ENCODE data around the gene APPL2. TPM values are rescaled to one million over a fixed set of nuclear protein-coding genes. Genes with fewer than 3 reads are reported as not detected.

Gene APPL2
- total and polyA plus RNA-seq, 2 of the 13 experiments (the other 11 are each of a cell fraction or from before 2014, with no cell fraction given): 9.9 to 11.1 TPM

- TF ChIP-seq ZIK1 (CRISPR knock-in tag; IDR thresholded peaks at IDR 0.05; ENCODE audit: borderline replicate concordance, low read depth) (no peak), RARA (CRISPR knock-in tag; IDR thresholded peaks at IDR 0.05) (no peak)
Observed at GRCh38 chr12:105168006-105168405, 68.0 kb downstream of the APPL2 start (continued).

GRCh38 chr12:105167346-105167745 is 68.6 kb downstream of the APPL2 start:
- H3K4me2 ChIP-seq (ENCODE audit: low read depth, low read length): no peak overlapping the region
- H4K20me1 ChIP-seq (ENCODE audit: insufficient read depth, low read length): no peaks in the 10 kb centered on the region
- in situ Hi-C loops (cut with HindIII; ENCODE audit: extremely low pct_ligation_motif_present, low pct_unique_long_range_greater_than_20kb) (no loop called here), intact Hi-C loops (cut with micrococcal nuclease; ENCODE audit: unreplicated experiment) (no loop called here)
- CTCF ChIA-PET (ENCODE audit: low intra/inter-chr PET ratio, low total read pairs): no interaction called here
- no peaks in the 10 kb centered on the region for H3K4me1 ChIP-seq (ENCODE audit: insufficient read depth, low read length)
- H3K9ac ChIP-seq (ENCODE audit: insufficient read depth, low read depth, low read length): no peak overlapping the region
- ATAC-seq (no peak), FAIRE-seq (no peak), DNase-seq (ENCODE audit: low spot score) (no peak)
- no peaks in the 10 kb centered on the region for H3K9me3 ChIP-seq (ENCODE audit: low read length)
- no peak overlapping the region for H3K4me3 ChIP-seq (replicated peaks in 1 of 3; ENCODE audit: insufficient read depth in 1 of 3, low read depth in 2 of 3, low read length in 3 of 3)
- H3K27me3 ChIP-seq (ENCODE audit: control insufficient read depth in 1 of 2, insufficient read depth in 2 of 2, low read length in 2 of 2): no peaks in the 10 kb centered on the region
- H3K79me2 ChIP-seq (ENCODE audit: insufficient read depth, low read length): no peaks in the 10 kb centered on the region
- no peak overlapping the region for H2AFZ ChIP-seq (ENCODE audit: low read length)
- H3K27ac ChIP-seq (ENCODE audit: extremely low read length, insufficient read depth, low read length): no peak overlapping the region
- peaks cover 6 to 34% of the 10 kb centered on the region in 2 experiments for H3K36me3 ChIP-seq (replicated peaks in 1 of 2; ENCODE audit: control insufficient read depth in 1 of 2, insufficient read depth in 2 of 2, low read length in 2 of 2)
- no TSS peak for BruUV-seq (replicated peaks)
- POLR2A ChIA-PET: no interaction called here
- TF ChIP-seq ZNF562 (CRISPR knock-in tag; IDR thresholded peaks at IDR 0.05; ENCODE audit: borderline replicate concordance) (no peak), DNMT3B (CRISPR knock-in tag; conservative IDR thresholded peaks at IDR 0.05) (no peak), RERE (CRISPR knock-in tag; IDR thresholded peaks at IDR 0.05; ENCODE audit: low read depth) (no peak), ZNF724P (CRISPR knock-in tag; IDR thresholded peaks at IDR 0.05; ENCODE audit: borderline replicate concordance) (no peak), NR2C2 (CRISPR knock-in tag; IDR thresholded peaks at IDR 0.05; ENCODE audit: borderline replicate concordance) (no peak), TIGD3 (CRISPR knock-in tag; IDR thresholded peaks at IDR 0.05; ENCODE audit: borderline replicate concordance) (no peak), HOXA9 (CRISPR knock-in tag; IDR thresholded peaks at IDR 0.05; ENCODE audit: borderline replicate concordance) (no peak), ZNF431 (CRISPR knock-in tag; IDR thresholded peaks at IDR 0.05; ENCODE audit: borderline replicate concordance, low read depth) (no peak), POLR2G (IDR thresholded peaks at IDR 0.05; ENCODE audit: low read depth, low read length) (no peak), ZNF446 (CRISPR knock-in tag; IDR thresholded peaks at IDR 0.05) (no peak), MAFG (CRISPR knock-in tag; IDR thresholded peaks at IDR 0.05) (no peak), CHD4 (IDR thresholded peaks at IDR 0.05; ENCODE audit: borderline replicate concordance, low read length) (no peak), NFE2L1 (CRISPR knock-in tag; IDR thresholded peaks at IDR 0.05; ENCODE audit: borderline replicate concordance) (no peak), ZNF256 (CRISPR knock-in tag; conservative IDR thresholded peaks at IDR 0.05) (no peak), IKZF5 (CRISPR knock-in tag; IDR thresholded peaks at IDR 0.05) (no peak)
